ENCODE measurements around the gene ANKRD27. TPM values are rescaled to one million over a fixed set of nuclear protein-coding genes. Genes with fewer than 3 reads are reported as not detected.
"Not testable (repeated sequence)": the region's sequence is repeated elsewhere in the genome, so short reads cannot be mapped to it uniquely, and the experiment has no call there.

The ANKRD27 gene
- total RNA-seq, 1 donor from 2014 or later, result 28.8 TPM

DNA sequence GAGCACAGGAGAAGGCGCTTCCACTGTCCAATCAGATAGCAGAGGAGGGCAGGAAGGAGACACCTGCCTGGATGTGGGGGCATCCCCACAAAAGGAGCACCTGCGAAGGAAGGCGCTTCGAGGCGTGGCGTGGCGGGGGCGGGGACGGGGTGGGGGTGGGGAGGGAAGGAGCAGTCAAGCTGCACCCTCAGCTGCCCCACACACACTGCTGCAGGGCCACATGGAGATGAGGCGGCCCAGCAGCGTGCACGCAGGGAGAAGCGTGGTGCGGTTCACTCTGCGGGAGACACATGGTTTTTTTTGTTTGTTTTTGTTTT, 21.4 kb downstream of the ANKRD27 start:
- DNase-seq (ENCODE audit: low read depth in 2 of 2), result no peak

DNA sequence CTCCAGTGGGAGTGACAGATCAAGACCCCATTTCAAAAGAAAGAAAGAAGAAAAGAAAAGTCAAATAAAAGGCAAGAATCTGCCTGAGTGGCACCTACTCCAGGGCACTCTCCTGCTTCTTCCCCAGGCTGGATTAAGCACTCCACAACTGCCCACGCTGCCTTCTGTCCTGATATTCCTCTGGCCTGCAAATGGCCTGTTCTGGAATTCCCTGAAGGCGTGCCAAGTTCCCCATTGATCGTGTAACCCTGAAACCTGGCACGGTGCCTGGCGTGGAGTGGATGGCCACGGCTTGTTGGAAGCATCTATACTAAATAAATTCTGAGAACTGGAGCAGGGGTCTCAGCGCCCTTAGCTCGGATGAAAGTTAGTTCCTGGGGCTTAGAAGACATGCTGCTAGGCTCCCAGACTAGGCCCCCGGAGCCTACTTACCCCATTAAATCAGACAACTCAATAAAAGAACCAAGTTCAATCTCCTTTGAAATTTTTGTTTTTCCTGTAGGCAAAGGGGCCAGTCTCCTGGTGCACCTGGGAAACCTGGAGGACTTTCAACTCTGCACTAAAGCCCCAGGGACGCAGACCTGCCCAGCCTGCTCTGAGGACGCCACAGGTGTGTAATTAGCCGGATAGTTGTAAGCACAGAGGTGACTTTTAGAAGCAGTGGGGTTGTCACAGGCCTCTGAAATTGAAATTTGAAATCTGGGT, 21.9 kb downstream of the ANKRD27 start:
- DNase-seq (ENCODE audit: low read depth in 2 of 2), result peak; percentile 74 to 77

DNA sequence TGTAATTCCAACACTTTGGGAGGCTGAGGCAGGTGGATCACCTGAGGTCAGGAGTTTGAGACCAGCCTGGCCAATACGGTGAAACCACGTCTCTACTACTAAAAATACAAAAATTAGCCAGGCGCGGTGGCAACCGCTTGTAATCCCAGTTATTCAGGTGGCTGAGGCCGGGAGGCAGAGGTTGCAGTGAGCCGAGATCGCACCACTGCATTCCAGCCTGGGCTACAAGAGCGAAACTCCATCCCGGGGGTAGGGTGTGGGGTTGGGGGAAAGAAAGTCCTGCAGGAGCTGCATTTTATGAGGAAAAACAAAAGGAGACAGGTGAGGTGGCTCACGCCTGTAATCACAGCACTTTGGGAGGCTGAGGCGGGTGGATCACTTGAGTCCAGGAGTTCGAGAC, 22.6 kb downstream of the ANKRD27 start:
- DNase-seq (ENCODE audit: low read depth in 2 of 2), result not testable (repeated sequence)

DNA sequence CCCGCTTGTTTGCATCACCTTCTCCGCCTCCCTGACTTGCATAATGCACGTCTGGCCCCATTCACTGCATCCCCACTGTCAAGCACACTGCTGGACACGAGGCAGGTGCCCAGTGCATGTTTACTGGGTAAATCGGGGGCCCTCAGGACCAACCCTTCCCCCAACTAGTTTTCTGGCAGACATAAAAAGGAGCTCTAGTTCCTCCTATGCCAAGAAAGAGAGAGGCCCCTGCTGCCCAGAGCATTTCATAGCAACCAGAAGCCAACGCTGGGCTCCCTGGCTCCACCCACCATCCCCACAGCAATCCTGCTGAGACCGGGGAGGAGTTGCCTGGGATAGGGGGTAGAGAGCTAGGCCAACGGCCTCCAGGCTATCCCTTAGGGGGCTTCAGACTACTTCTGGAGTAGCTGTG, 23.2 kb downstream of the ANKRD27 start:
- no peak for DNase-seq (ENCODE audit: low read depth in 2 of 2)

DNA sequence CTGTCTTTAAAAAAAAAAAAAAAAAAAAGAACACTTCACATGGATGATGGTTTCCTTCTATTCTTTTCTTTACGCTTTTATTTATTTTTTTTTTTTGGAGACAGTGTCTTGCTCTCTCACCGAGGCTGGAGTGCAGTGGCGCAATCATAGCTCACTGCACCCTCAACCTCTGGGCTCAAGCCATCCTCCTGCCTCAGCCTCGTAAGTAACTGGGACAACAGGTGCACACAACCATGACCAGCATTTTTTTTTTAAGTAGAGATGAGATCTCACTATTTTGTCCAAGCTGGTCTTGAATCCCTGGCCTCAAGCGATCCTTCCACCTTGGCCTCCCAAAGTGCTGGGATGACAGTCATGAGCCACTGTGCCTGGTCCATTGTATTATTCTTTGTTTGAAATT, 24.3 kb downstream of the ANKRD27 start:
- no peak for DNase-seq (ENCODE audit: low read depth in 2 of 2)

DNA sequence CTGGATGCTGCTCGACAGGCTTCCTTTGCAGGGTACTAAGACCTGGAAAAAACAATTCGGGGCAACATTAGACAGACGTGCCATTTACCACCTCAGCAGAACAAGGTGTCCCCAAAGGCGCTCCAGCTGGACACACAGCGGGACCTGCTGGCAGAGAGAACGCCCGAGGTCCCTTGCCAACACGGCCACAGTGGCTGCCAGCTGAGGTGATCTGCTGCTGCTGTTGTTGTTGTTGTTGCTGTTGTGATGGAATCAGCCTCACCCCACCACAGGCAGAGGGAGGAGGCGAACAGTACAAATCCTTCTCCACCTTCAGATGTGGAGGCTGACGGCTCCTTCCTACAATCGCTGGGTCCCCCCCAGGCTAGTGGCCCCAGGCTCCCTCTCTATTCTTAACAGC, 25.2 kb downstream of the ANKRD27 start:
- DNase-seq (ENCODE audit: low read depth in 2 of 2), result no peak

DNA sequence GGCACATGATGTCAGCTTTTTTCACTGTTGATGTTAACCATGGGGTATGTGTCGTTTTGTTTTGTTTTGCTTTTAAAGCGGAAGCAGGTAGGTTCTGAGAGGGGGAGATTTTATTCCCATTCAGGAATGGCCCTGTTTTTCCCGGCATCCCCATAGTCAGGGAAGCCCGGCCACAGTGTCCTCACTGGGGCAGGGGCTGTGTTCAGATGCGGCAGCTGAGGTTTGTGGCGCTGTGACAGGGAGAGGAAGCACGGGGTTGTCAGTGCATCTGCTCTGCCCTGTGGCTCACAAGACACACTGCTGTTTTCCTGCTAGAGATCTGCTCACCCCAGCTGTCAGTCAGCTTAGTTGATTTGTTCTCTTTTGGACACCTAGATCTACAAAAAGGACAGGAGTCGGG, 27.6 kb downstream of the ANKRD27 start:
- peak; percentile 56 to 87 for DNase-seq (ENCODE audit: low read depth in 2 of 2)

DNA sequence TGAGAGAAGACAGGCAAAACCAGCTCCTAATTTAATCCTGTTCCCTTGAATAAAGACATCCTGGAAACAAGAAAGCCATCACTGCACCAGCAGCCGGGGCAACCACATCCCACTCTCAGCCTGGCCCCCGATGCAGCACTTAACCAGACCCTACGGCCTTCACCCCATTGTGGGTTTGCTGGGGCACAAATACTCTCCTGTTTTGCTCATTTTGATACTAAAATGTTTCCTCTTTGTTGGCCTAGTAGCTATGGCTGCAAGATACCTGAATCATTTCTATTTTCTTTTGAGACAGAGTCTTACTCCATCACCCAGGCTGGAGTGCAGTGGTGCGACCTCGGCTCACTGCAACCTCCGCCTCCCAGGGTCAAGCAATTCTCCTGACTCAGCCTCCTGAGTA, 28.4 kb downstream of the ANKRD27 start:
- DNase-seq (ENCODE audit: low read depth in 2 of 2), result no peak

DNA sequence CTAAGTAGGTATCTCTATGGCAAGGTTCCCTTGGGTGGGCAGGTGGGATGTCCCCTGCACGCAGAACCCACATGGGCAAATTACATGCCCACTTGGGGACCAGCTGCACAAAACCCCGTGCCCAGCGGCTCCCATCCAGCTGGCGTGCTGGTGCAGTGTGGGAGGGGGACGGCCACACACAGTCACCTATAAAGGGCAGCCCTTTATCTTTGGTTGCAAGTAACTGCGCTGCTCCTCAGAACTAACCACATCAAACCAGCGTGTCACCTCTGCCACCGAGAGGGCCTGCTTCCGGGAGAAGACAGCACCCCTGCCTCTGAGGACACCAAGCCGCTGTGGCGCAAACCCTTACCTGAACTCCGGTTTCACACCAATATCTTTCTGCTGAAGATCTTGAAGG, 32.2 kb downstream of the ANKRD27 start:
- no peak for DNase-seq (ENCODE audit: low read depth in 2 of 2)

DNA sequence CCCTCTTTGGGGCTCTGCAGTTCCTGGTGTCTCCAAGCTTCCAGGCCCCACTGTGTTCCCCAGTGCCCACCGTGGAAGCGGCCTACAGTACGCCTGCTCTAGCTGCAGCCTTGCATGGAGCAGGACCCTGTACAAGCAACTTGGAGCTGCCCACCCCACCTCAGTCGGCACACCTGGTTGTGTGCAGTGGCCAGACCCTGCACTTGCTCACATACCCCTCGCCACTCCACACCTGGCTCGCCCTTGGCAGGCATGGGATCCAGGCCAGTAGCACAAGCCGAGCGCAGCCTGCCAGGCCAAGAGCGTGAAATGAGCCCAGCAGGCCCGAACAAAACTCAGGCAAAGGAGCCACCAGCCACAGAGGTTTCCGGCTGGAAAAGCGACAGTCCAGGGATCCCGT, 36.4 kb downstream of the ANKRD27 start:
- DNase-seq (ENCODE audit: low read depth in 2 of 2), result no peak

DNA sequence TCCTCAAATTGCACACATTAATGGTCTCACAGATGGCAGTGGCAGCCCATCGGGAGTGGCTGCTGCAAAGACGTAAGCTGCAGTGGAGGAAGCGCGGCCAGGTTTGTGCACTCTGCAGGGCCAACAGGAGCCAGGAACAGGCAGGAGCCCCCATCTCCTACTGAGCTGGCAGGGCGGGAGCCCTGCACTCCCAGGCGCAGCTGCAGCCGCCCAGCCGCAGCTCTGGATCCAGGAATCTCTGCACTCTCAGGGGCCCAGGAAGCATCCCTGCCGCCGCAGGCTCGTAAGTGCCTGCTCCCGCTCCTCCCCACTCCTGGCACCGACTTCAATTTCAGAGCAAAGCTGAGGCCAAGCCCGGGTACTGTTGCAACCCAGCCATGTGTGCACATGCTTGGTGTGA, 37.5 kb downstream of the ANKRD27 start:
- DNase-seq (ENCODE audit: low read depth in 2 of 2), result no peak

DNA sequence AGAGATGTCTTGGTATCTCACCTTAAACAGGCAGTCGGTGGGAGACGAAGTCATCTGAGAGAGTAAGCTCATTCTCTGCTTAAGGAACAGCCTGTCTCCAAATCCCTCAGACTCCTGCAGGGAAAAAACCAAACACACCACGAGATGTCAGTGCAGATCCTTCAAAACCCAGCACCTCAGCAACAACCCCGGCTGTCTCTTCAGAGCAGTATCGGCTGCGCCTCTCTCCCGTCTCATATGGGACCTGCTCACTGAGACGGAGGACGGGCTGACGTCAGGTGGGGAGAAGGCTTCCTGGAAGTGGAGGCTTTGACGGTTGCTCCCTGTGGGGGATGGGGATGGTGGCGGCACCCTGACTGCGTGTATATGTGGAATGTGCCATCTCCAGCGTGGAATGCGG, 43.6 kb downstream of the ANKRD27 start:
- DNase-seq (ENCODE audit: low read depth in 2 of 2), result no peak

DNA sequence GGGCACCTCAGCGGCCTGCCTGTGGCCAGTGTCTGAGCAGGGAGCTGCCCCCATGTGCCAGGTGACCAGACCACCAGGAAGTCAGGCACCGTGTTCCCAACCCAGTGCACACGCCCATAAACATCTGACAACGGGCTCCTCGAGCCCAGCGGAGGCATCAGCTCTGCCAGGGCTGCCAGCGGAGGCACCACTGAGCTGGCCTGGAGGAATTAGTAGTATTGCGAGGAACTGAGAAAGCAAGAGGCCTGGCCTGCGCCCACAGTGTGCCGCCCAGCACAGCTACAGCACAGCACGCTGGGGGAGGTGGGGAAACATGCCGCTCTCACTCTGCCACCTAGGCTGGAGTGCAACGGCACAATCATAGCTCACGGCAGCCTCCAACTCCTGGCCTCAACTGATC, 44.6 kb downstream of the ANKRD27 start:
- no peak for DNase-seq (ENCODE audit: low read depth in 2 of 2)

DNA sequence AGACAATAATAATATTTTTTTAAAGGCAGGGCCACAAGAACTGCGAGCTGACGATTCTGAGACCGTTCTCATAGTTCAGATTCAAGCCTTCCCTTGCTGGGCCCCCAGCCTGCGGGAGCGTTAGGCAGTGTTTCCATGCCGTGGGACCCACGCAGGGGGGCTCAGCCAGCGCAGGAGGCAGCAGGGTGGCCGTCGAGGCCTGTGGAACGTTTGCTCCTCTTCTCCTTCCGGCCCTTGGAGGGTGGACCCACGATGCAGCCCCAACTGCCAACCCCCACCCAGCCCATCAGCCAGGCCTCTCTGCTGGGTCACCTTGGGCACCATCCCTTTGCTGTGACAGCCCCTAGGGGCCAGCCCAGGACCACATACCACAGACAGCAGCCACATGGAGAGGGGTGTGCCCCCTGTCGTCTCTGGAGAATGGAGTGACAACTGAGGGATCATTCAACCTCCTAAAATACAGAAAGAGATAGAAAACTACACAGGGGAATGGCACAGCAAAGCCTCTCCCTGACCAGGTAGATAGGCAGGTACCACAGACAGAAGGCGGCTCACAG, 47.2 kb downstream of the ANKRD27 start:
- no peak for DNase-seq (ENCODE audit: low read depth in 2 of 2)

DNA sequence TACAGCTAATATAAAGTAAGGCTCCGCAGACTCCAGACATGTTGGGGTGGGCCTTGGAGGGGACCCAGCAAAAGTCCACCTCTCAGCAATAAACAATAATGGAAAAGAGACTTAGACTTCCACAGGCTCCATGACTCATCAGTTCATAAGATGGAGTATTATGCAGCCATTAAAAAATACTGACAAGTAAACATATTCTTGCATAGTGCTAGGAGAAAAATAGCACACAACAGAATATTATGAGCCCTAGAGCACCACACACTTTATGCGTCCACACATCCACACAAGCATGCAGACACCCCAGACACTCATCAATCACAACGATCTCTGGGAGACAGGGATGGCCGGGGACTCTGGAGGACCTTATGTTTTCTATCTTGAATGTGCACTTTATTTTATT, 48.0 kb downstream of the ANKRD27 start:
- DNase-seq (ENCODE audit: low read depth in 2 of 2), result no peak

DNA sequence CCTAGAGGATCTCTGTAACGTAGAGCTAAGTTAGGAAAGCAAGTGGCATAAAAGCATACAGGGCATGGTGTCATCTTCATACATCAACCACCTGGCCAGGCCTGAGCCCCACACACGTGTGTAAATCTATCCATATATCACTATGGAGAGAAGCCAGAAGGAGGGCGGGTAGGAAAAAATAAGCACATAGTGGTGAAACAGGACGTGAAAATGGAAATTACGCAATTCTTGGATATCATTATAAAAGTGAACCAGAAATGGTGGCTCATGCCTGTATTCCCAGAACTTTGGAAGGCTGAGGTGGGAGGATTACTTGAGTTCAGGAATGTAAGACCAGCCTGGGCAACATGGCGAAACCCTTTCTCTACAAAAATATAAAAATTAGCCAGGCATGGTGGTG, 50.6 kb downstream of the ANKRD27 start:
- peak in 1 of 2 donors; percentile 49 for DNase-seq (ENCODE audit: low read depth in 2 of 2)

DNA sequence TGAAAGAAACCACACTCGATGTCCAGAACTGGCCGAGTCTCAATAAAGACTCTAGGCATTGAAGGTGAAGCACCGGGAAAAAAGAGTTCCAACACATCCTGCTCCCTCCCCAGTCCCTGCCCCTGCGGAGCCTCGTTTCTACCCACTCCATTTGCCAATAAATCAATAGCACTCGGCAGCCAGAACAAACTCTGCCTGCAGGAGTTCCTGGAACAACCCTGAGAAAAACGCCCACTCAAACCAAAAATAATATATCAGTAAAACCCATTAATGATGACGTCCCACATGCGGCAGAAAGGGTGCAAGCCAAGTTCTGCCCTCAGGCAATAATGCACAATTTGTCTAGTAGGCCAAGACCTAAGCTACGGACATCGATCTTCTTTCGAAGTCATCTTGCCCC, 53.0 kb downstream of the ANKRD27 start:
- no peak for DNase-seq (ENCODE audit: low read depth in 2 of 2)

DNA sequence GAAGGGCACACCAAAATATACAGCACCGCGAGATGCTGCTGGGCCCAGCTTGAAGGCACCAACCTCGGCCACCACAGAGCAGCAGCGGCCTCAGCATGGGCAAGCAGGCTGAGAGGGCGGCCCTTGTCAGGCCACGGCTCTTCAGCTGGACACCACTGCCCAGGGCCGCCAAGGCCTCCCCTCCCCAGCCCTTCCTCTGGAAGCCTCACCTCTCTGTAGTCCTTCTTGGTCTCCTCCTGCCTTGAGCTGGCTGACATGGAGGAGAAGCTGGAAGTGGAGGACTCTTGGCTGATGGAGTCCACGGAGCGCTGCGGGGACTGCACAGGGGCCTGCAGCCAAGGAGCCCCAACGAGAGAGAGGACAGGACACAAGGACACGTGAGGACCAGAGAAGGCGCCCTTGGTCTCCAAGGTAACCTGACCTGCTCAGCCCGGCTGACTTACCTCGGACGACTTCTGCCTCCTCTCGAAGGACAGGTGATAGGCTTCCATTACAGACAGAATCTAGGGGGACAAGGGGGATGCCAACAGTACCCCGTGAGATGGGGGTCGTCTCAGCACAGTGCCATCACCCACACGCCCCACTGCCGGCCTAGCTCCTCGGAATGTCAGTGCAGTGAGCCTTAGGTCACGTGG, 55.8 kb downstream of the ANKRD27 start:
- no peak for DNase-seq (ENCODE audit: low read depth in 2 of 2)

DNA sequence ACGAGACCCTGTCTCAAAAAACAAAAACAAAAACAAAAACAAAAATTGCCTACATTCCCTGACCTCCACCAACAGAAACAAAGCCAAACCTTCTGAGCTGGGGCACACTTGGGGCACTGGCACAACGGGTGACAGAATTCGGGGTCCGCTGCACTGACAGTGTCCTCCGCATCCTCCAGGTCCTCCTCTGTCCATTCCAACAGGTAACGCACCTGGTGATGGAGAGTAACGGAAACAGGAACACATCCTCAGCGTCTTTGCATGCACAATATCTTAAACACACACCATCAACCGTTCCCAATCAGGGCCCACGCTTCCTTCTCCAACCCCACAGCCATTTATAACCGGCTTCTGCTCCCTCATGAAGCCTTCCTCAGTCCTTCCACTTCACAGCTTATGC, 59.4 kb downstream of the ANKRD27 start:
- DNase-seq (ENCODE audit: low read depth in 2 of 2), result no peak

DNA sequence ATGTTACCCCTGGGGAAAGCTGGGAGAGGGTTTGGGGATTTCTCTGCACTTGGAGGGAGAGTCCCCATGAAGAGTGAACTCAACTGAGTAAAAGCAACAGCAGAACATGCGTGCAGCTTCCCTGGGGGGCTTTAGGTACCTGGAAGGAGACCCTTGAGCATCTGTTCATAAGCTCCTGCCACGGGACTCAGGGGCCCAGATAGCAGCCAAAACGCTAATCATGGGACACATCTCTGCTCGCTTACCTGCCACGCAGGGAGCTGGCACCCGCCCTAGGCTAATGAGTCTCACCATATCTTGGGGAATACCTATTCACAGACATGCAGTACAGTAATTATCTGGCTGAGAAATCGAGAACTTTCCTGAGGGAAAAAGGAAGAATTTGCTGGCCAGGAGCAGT, 60.1 kb downstream of the ANKRD27 start:
- no peak for DNase-seq (ENCODE audit: low read depth in 2 of 2)

DNA sequence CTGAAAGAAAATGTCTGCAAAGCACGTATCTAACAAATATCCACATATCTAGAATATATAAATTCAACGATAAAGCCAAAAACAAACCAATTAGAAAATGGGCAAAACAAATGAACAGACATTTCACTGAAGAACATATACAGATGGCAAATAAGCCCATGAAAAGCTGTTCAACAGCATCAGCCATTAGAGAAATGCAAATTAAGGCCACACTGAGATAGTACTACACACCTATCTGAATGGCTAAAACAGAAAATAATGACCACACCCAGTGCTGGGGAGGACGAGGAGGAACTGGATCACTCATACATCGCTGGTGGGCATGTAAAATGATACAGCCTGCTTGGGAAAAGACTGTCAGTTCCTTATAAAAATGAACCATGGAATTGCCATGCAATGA, 62.0 kb downstream of the ANKRD27 start:
- no peak for DNase-seq (ENCODE audit: low read depth in 2 of 2)

DNA sequence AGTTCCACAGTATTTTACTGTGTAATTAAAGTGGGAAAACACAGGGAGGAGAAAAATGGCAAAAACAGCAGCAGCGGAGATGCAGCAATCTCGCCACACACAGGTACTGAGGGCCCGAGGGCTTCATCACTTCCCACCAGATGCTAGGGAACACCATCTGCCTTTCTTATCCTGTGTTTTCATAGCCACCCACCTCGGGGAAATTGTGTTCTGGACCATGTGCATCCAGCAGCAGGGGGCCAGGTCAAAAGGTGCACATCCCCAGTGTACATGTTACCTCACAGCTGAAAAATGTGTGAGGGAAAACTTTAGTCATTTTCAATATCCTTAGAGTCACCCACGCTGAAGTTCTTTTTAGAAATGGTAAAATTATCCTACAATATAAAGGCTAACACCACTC, 63.8 kb downstream of the ANKRD27 start:
- no peak for DNase-seq (ENCODE audit: low read depth in 2 of 2)

DNA sequence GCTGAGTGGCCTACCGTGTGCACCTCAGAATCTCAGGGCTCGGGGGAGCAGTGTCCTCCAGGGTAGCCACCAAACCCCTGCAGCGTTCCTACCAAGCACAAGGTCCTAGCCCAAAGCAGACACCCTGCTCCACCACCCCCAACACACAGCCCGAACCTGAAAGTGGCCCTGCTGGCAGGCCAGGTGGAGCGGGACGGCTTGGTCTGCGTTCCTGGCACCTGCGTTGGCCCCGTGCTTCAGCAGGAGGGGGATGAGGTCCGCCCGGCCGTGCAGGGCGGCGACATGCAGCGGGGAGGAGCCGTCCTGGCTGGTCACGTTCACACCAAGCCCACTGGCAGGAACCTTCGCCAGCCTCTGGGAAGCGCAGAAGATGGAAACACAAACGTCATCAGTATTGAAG, 67.5 kb downstream of the ANKRD27 start:
- DNase-seq (ENCODE audit: low read depth in 2 of 2), result no peak
